SHP77 (cell line): ENCODE measurements around the gene CTAGE1.
"Not testable (repeated sequence)": the region's sequence is repeated elsewhere in the genome, so short reads cannot be mapped to it uniquely, and the experiment has no call there.

Experiments used
- DNase-seq, 2 experiments: peaks; one replicate each; lab custom pipeline; 2025; lab: John Stamatoyannopoulos, UW

Gene CTAGE1

DNA sequence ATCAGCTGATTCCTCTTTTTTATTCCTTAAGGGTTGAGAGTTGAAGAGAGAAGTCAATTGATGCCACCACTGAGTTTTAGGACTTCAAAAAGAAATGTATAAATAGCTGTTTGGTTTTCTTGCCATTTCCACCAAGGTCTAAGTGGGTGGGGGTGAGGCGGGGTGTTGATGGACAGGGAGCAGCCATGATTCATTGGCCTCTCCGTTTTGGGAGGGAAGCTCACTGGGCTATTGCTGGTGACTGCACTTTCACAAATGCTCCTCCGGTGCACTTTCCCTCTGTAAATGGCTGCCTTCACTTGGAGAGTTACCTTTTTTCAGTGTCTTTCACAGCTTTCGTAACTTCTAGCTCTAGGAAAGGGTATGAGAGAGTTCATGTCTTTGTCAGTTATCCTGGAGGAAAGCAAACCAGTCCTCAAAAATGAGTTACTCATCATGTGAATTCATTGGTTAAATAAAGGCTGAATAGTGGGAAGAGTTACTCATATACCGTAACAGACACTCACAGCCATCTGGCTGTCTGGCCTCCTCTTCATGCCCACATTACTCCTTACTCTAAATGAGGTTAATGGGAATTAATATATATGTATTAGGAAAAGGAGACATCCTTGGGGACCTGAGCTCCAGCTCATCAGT, 17.4 kb upstream of the CTAGE1 start:
- no peak for DNase-seq

DNA sequence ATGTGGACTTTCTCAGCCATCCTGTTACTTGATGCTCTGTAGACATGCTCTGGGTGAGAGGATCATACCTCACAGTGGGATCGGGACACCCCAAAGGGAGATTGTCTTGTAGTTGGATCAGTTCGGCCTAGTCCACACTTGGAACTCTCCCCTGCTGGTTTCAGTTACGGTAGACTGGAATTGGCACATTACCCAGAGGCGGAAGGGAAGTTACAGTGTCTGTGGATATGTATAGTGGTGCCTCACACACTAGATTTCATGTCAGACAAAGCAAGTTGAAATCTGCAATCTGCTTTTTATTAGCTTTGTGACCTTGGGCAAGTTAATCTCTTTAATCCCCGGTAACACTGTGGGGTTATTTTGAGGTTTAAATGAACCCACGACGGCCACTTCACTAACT, 16.2 kb upstream of the CTAGE1 start:
- DNase-seq: no peak

DNA sequence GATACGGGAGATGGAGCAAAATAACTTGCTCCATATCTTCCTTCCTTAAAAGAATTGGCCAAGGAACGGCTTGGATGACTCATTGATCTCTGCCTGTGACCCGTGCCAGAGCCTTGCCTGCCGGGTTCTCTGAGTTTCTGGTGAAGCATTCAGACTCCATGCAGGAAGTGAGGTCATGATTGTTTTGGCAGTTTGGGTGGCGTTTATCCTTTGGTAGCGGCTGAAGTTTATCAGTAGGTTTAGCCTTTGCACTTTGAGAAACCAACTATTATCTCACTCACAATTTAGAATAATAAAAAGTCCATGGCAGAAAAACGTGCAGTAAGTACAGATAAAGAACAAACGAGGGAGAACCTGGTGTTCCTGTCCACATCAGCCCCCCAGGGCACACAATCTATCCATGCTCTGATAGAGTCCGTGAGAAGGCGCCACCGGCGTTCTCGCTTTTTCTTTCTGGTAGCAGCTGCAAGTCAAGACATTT, 15.0 kb upstream of the CTAGE1 start:
- DNase-seq: no peak

DNA sequence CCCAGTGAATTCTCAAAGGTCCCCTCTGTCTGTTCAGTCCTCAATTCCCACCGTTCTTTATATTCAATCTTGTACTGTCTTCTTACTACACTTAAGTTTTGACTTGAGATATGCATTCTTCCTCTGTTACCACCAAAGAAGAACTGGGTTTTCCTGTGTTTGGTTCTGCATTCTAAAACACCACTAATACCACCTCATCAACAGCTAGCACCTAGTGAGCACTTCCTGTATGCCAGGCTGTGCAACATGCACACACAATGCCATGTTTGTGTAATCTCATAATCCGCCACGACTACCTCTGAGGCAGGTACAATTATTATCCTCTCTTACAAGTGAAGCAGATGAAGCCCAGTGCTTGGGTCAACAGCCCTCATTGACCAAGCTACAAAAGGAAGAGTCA, 11.8 kb upstream of the CTAGE1 start:
- DNase-seq: no peak

DNA sequence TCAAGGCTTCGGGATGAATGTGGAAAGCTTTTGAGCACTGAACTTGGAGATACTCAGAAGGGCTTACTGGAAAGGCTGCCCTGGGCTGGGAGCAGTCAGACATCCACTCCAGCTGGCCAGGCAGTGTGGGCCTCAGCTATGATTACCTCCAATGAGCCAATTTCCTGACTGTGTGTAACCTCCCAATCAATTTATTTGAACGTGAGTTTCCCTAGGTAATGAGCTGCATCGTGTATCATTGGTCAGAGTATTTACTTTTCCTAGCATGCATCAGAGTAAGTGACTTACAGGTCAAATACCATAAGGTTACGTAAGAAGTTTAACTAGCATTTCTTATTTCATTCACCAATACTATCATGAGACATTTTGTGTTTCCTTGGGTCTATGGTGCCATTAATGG, 11.0 kb upstream of the CTAGE1 start:
- no peak for DNase-seq

DNA sequence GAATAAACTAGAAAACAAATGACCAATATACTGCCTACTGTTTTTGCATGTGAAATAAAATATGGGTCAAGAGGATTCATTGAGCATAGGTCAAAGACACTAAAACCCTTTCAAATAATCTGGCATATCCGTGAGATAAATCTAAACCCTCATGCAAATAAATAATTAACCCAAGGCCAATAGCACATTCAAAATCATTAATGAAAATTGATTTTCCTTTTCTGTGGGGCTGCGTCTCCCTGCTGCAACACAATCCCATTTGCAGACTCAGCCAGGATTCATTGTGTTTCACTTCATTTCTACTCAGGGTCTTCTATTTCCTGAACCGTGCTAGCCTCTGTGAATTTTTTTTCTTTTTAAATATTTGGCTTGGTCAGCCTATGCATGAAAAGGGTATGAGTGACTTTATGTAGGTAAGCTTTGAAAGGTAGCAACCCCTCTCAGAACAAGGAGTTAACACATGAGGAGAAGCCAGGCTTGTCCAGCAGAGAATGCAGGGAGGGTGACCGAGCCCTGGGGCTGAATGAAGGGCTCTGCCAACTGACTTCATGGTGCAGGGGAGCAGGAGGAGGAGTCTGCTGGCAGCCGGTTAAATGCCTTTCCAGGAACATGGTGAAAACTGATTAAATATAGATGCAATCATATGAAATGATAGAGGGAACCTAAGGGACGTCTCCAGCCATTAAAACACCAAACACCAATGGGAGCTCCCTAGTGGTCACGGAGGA, 10.3 kb upstream of the CTAGE1 start:
- DNase-seq: no peak

DNA sequence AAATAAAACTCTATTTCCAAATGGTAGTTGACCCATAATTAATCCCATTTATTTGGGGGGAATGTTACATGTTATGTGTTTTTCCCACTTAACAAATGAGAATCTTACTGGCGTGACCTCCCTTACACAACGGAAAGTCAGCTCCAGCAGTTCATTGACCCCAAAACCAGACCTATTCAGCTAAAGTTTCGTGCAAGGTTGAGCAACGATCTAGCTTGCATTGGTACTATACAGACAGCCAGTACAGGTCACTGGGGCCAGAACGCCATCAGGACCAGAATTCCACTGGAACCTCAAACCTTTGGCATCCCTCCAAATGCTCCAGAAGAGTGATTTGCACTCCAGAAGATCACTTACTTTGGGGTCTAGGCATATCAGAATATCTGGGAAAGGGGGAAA, 6.8 kb upstream of the CTAGE1 start:
- no peak for DNase-seq

DNA sequence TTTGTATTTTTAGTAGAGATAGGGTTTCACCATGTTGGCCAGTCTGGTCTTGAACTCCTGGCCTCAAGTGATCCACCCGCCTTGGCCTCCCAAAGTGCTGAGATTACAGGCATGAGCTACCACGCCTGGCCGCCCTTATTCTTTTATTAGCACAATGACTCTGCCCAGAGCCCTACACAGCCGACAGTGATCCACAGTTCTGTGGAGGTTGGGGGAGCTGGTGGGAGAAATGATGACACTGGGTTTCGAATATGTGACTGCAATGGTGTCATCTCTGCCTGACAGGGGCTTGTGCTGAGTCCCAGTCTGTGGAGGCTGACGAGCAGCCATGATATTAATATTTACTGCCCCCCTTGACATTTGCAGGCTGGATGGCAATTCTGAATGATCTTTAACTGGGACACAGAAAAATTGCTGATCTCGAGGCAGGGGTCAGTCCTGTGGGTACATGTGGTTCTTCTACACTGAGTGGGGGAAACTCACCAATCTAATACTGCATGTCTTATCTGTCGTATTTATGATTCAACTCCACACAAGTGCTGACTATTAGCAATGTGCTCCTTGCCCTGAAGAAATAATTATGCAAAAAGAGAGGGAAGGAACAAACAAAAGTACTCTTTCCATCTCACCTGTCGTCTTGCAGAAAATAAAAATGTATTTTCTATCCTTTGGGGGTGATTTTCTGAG, 6.3 kb upstream of the CTAGE1 start:
- DNase-seq: no peak

DNA sequence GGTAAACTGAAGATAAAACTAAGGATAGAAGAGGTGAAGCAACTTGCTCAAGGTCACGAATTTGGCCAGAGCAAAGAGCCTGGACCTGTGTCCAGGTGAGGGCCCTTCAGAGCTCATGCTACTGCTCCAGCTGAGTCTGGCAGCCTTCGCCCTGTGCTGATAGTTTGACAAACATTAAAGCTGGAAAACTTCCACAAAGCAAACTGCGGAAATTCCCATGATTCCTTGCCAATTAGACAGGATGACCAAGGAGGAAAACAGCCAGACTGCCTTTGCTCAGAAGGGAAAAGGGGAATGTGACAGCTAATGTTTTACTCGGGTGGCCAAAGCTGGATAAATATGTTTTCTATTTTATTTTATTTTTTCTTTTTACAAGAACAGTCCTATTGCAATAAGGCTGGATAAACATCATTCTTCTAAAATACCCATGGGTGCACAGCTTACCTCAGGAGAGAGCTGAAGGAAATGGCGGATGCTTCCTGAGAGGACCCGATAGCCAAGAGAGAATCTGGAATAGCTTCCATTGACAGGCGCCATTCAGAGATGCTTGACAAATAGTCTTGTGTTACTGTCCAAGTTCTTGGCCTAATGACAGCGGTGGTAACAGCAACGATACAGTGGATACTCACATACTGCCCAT, 5.3 kb upstream of the CTAGE1 start:
- DNase-seq: no peak

DNA sequence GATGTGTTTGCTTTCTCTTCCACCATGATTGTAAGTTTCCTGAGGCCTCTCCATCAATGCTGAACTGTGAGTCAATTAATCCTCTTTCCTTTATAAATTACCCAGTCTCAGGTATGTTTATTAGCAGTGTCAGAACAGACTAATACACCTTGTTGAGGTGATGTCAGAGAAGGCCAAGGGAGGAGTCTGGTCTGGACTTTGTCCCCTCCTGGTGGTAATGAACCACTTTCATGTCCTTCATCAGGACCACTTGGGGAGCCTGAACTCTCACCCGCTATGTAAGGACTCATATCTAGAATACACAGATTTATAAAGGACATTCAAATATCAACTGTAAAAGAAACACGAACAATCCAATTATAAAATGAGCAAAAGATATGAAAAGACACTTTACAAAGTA, 2.9 kb upstream of the CTAGE1 start:
- no peak for DNase-seq

DNA sequence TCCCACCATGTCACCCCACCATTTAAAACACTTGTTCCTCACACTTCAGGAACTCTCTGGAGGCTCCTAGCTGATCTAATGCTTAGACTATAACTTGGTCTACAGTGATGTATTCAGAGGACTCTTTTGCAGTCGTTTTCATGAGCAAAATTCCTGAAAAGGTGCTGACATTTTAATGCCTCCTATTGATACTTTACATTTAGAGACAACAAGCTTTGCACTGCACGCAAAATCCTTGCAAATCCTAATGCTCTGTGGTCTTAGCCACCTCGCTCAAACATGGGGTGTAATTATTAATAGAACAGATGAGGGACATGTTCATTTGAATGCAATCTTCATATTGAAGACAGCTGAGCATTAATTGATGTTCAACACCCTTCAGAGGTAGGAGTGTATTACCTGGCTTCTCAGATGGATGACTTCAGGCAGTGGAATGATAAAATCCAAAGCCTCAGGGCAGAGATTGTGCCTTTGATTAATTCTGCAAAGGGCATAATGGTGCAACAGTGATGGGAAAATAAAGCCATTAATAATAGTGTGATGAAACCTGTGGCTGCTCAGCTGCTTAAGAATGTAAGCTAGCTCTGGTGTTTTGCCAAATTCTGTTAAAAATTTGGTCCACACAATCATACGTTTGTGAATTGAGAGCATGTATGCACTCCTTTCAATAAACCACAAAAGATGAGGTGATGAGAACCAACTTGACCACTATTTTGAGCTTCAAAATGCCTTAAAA, 5.4 kb downstream of the CTAGE1 start:
- DNase-seq: no peak

DNA sequence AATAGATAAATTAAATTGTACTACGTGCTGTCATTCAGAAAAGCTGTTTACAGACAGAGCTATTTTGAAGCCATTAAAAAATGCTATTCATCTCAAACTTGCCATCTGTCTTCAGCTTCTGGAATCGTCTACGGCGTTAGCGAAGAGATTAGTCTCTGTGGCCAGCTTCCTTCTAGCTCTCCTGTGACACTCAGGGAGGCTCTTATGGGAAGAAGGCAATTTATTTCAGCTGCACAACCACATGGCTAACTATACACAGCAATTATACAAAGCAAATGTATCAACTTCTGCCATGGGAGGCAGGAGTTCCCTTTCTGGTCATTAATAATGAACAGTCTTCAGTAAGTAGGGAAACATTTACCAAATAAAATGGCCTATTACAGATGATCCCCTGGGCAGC, 6.3 kb downstream of the CTAGE1 start:
- DNase-seq: no peak

DNA sequence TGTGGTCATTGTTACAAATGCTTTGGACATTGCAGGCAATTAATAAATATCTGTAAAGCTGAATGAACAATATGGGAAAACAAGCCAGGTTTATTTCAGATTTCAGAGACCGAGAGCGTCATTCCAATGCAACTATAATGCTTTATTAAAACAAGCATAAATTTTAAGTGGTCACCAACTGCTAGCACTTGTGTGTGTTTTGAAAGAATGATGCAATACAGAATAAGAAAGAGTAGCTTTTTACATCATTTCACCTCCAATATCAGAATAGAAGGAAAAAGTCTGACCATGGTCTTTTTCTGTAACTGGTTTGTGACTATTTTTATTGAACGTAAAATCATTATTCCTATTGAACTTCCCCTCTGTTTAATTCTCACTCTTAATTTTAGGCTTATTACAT, 7.6 kb downstream of the CTAGE1 start:
- no peak for DNase-seq

DNA sequence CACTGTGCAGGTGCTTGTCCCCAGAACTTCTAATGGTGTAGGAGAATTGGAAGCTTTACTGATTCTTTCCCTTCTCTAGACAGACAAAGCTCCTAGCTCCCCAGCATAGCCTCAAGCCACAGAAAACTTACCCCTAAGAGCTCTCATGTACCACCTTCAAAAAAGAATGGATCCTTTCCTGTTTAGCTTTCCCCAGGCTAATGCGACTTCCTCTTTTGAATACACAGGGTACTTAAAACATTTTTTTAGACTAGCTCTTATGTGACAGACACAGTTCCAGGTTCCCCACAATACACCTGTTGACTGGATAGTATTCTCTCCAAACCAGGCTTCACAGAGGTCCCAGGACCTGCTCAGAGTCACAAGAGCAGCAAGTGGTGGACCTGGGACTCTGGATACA, 8.3 kb downstream of the CTAGE1 start:
- DNase-seq: no peak

DNA sequence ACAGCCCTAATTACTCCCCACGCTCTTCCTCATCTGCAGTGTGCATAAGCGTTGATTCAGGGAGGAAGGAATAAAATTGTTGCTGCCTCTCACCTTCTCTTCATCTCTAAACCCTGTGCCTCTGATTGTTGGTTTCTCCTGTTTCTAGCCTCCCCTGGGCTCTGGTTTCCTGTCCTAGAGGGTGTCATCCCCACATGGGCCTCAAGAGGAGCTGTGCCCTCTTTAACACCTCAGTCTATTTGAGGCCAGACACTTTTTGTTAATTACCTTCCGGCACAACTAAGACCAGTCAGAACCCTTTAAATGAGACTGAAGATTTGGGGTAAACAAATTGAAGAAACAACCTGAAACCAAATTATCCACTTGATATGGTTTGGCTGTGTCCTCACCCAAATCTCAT, 9.7 kb downstream of the CTAGE1 start:
- no peak for DNase-seq

DNA sequence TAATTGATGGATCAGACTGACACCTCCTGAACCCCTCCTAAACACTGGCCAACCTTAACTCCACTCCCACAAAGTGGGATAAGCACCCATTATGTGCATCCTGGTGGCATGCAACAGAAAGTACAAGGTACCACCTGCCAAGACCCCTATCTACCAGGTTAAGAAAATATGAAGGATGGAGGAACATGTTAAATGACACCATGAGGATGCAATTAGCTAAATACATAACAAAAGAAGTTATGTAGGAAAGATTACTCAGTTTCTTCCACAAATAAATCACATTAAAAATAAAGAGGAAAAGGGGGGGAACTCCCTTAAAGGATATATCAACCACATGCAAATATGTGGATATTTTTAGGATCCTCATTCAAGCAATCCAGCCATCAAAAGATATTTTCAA, 12.6 kb downstream of the CTAGE1 start:
- no peak for DNase-seq

DNA sequence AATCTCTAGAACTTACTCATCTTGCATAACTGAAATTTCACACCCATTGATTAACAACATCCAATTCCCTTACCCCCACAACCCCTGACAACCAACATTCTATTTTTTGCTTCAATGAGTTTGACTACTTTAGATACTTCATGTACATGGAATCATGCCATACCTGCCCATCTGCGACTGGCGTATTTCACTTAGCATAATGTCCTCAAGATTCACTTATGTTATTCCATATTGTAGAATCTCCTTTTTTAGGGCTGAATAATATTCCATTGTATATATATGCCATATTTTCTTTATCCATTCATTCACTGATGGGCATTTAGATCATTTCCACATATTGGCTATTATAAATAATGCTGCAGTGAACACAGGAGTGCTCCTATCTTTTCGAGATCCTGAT, 13.8 kb downstream of the CTAGE1 start:
- no peak for DNase-seq

DNA sequence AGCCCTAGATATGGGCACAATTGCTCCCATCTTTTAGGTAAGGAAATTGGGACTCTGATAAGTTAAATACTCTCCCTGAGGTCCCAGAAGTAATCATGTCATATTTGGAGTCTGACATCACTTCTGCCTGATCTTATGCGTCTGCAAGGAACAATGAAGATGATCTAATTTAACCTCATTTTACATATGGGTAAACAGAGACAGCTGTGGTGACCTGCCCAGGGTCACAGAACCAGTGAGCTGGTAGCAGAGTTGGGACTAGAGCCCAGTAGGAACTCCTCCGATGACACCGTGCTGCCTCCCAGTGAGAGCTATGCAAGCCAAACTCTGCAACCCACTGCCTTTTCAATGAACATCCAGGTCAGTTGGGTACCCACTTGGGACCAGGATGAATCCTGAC, 17.8 kb downstream of the CTAGE1 start:
- no peak for DNase-seq

DNA sequence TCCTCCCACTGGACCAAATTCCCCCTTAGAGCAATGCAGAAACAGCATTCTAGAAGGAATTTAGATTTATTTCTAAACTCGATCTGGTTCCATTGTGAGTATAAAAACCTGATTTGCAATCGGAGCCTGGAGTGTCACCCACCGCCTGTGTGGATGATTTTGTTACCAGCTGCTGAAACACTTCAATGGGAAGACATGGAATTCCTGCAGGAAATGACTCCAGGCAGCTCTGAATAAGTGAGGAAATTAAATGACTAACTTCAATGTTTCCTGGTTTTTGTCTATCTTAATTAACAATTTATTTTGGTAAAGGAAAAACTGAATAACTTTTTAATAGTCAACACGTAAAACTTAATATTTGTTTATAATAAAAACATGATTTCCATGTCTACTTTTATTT, 19.3 kb downstream of the CTAGE1 start:
- no peak for DNase-seq

DNA sequence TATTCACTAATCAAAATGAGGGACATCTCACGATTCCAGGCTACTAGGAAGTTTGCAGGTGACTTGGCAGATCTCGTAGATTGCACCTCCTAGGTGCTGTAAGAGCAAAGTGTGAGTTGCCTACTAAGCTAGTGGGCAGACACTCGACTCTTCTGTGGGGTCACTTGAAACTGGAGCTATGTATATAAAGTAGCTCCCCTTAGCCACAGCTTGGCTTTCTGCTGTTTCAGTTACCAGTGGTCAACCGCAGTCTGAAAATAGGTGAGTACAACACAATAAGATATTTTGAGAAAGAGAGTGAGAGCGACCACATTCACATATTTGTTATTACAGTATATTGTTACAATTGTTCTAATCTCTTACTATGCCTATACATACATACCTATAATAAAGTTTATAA, 23.3 kb downstream of the CTAGE1 start:
- DNase-seq: no peak

DNA sequence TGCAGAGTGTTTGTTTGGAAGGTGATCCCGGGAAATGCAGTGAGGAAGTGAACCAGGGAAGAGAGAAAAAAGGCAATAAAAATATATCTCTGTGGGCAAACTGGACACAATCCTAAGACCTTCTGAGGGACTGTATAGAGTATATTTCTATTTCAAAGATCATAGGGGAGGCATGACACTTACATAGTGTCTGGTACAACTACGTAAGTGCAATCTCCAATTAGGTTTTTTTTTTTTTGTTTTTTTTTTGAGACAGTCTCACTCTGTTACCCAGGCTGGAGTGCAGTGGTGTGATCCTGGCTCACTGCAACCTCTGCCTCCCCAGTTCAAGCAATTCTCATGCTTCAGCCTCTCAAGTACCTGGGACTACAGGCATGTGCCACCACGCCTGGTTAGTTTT, 24.6 kb downstream of the CTAGE1 start:
- DNase-seq: not testable (repeated sequence)
